Ascending aorta (tissue), 2 donors: ENCODE results near the gene SERAC1. TPM values are rescaled to one million over a fixed set of nuclear protein-coding genes. Genes with fewer than 3 reads are reported as not detected.
"Not testable (repeated sequence)": the region's sequence is repeated elsewhere in the genome, so short reads cannot be mapped to it uniquely, and the experiment has no call there.

ENCODE experiments used
- DNase-seq, 2 donors: peaks; one replicate each; pipeline ENCODE4 v3.0.0-alpha.2; 2019; ENCODE audit warnings: low spot score in 2 of 2
- H3K27ac ChIP-seq, 2 donors: fragments of 200-600 bp; sonication (generic); one replicate each; pipeline ENCODE4 v1.5.1; 2016 to 2017; ENCODE audit warnings: mild to moderate bottlenecking in 1 of 2
- H3K27me3 ChIP-seq: fragments of 200-600 bp; sonication (generic); one replicate; pipeline ENCODE4 v1.5.1; 2017
- H3K36me3 ChIP-seq, 2 donors: fragments of 200-600 bp; sonication (generic); one replicate each; pipeline ENCODE4 v1.5.1; 2016
- H3K4me1 ChIP-seq, 2 donors: fragments of 200-600 bp; sonication (generic); one replicate each; pipeline ENCODE4 v1.5.1; 2016 to 2017; ENCODE audit warnings: mild to moderate bottlenecking in 1 of 2
- H3K4me3 ChIP-seq, 2 donors: fragments of 200-600 bp; sonication (generic); one replicate each; pipeline ENCODE4 v1.5.1; 2016 to 2017; ENCODE audit warnings: mild to moderate bottlenecking in 1 of 2
- H3K9me3 ChIP-seq, 2 donors: fragments of 200-600 bp; sonication (generic); one replicate each; pipeline ENCODE4 v1.5.1; 2016
- CTCF ChIP-seq, 3 experiments: fragments of 200-600 bp in 2 of 3; fragments of 450-650 bp in 1 of 3; sonication (generic) in 2 of 3; IDR thresholded peaks; one replicate each; pipeline ENCODE4 v1.5.1; 2016 to 2019; ENCODE audit warnings: antibody characterized with exemption in 3 of 3, mild to moderate bottlenecking in 1 of 3, moderate library complexity in 1 of 3
- intact Hi-C: fragments of 100-400 bp; cut with DNase I; formaldehyde crosslinking; loops from one replicate; pipeline ENCODE4 v1.15.1; 2023
- total RNA-seq: library from RNA; depleted of rRNA; stranded (reverse); fragments of >200 nt; gene quantifications from one replicate; pipeline ENCODE4 v1.1.0, GENCODE V29; 2016

SERAC1 gene
- total RNA-seq, 1 donor from 2014 or later = 9.3 TPM

GRCh38 chr6:158175111-158175510 is 7.0 kb upstream of the SERAC1 start:
- no peak for DNase-seq
- TF ChIP-seq CTCF (IDR thresholded peaks at IDR 0.05) = no peak
- Histone ChIP-seq H3K4me3 (no peak overlapping the region), H3K27me3 (no peaks in the 10 kb centered on the region), H3K9me3 (no peaks in the 10 kb centered on the region), H3K4me1 (peaks cover 8 to 40% of the 10 kb centered on the region in 2 donors), H3K27ac (peak overlapping the region; percentile 53 to 54), H3K36me3 (no peaks in the 10 kb centered on the region)
- intact Hi-C loops = no loop called here

- peak in 1 of 2 donors; percentile 81 for DNase-seq
- no peaks in the 10 kb centered on the region for H3K36me3 ChIP-seq
- intact Hi-C loops = loop anchor here (5.0 kb wide), 1 partner anchor 58 kb away; no protein-coding TSS in a partner anchor
Measured at GRCh38 chr6:158174514-158174913, 6.5 kb upstream of the SERAC1 start.

GRCh38 chr6:158174024-158174423 is 6.0 kb upstream of the SERAC1 start:
- no peak for DNase-seq
- H3K9me3 ChIP-seq = no peaks in the 10 kb centered on the region
- no peak overlapping the region for H3K4me3 ChIP-seq
- H3K4me1 ChIP-seq = peaks cover 8 to 44% of the 10 kb centered on the region in 2 donors
- no peak for TF ChIP-seq CTCF (IDR thresholded peaks at IDR 0.05)
- peak overlapping the region; percentile 53 to 54 for H3K27ac ChIP-seq
- no peaks in the 10 kb centered on the region for H3K36me3 ChIP-seq
- H3K27me3 ChIP-seq = no peaks in the 10 kb centered on the region
- intact Hi-C loops = loop anchor here (5.0 kb wide), 1 partner anchor 58 kb away; no protein-coding TSS in a partner anchor

More at GRCh38 chr6:158174514-158174913, 6.5 kb upstream of the SERAC1 start:
- Histone ChIP-seq H3K4me1 (peaks cover 8 to 44% of the 10 kb centered on the region in 2 donors), H3K27ac (peak overlapping the region; percentile 53 to 54), H3K4me3 (peak overlapping the region in 1 of 2 donors; percentile 31), H3K27me3 (no peaks in the 10 kb centered on the region), H3K9me3 (no peaks in the 10 kb centered on the region)
- TF ChIP-seq CTCF (IDR thresholded peaks at IDR 0.05) = no peak

GRCh38 chr6:158172001-158172400 is 3.9 kb upstream of the SERAC1 start:
- intact Hi-C loops = loop anchor here (5.0 kb wide), 1 partner anchor 60 kb away; no protein-coding TSS in a partner anchor
- Histone ChIP-seq H3K27ac (peak overlapping the region; percentile 77 to 80), H3K4me1 (peaks cover 11 to 48% of the 10 kb centered on the region in 2 donors), H3K36me3 (no peaks in the 10 kb centered on the region), H3K9me3 (no peaks in the 10 kb centered on the region), H3K27me3 (no peaks in the 10 kb centered on the region), H3K4me3 (no peak overlapping the region)
- no peak for DNase-seq
- TF ChIP-seq CTCF (IDR thresholded peaks at IDR 0.05) = no peak

GRCh38 chr6:158170656-158171081 is 2.6 kb upstream of the SERAC1 start:
- Histone ChIP-seq H3K27ac (peak overlapping the region; percentile 77 to 80), H3K4me3 (peak overlapping the region in 1 of 2 donors; percentile 40), H3K4me1 (peaks cover 11 to 52% of the 10 kb centered on the region in 2 donors), H3K27me3 (no peaks in the 10 kb centered on the region), H3K9me3 (no peaks in the 10 kb centered on the region), H3K36me3 (no peaks in the 10 kb centered on the region)
- intact Hi-C loops = loop anchor here (5.0 kb wide), 1 partner anchor 62 kb away; no protein-coding TSS in a partner anchor
- no peak for DNase-seq
- TF ChIP-seq CTCF (IDR thresholded peaks at IDR 0.05) = no peak

- intact Hi-C loops = loop anchor here (5.0 kb wide), 2 partner anchors 63 to 187 kb away; partner anchors contain the start of gene SYNJ2
- not testable (repeated sequence) for H3K27me3 ChIP-seq, H3K4me3 ChIP-seq, H3K9me3 ChIP-seq, DNase-seq, H3K36me3 ChIP-seq
- Histone ChIP-seq H3K4me1 (peaks cover 11 to 45% of the 10 kb centered on the region in 2 donors), H3K27ac (peak overlapping the region; percentile 77 to 80)
Measured at GRCh38 chr6:158169634-158170033, 1.6 kb upstream of the SERAC1 start.
